GM19468 (cell line): ENCODE measurements around the gene FAM131C.
"Not testable (repeated sequence)": the region's sequence is repeated elsewhere in the genome, so short reads cannot be mapped to it uniquely, and the experiment has no call there.

Experiments
- ATAC-seq: cut with Tn5 transposase; IDR thresholded peaks from one replicate; pipeline ENCODE4 v1.9.1; 2021; ENCODE audit warnings: mild to moderate bottlenecking, moderate library complexity, moderate number of reproducible peaks; ENCODE audit not compliant: unreplicated experiment; ENCODE audit errors: extremely low read depth

FAM131C gene

DNA sequence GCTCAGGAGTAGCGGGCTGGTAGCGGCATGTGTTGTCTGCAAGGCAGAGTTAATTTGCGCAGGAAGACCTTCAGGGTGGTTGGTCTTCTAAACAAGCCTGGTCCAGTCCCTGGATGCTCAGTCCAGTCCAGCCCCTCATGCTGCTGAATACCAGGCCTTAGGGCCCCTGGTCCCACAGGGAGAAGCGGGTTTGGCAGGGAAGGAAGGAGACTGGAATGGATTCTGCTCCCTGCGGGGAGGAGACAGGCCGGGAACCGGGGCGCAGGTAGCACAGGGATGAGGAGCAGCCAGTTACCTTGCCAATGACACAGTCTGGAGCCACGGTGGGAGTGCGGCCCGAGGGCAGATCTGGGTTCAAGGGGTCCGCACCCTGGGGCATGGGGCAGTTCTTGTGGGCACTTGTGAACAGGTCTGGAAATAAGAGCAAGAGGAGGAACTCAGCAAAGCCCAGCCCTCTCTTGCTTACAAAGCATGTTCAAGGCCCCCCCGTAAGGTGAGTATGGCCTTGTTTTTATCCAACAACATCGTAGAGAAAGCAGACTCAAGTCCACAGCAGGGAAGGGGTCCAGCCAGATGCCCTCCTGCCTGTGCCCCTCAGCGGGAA lies 10.1 kb downstream of the FAM131C start:
- no peak for ATAC-seq

DNA sequence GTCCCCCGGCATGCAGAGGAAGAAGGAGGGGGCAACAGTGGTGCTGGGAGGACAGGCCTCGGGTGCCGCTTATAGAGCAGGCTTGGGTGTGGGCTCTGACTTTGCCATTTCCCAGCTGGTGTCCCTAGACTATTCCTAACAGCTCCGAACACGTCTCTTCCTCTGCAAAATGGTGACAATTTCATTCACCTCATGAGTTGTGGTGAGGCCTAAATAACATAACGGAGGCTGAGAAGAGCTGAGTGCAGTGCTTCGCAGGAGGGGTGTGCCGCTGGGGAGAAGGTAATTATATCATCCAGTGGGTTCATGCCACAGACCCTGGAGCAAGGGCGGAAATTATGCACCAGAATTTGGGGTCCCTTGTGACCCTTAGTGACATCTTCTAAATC lies 10.8 kb downstream of the FAM131C start:
- not testable (repeated sequence) for ATAC-seq

DNA sequence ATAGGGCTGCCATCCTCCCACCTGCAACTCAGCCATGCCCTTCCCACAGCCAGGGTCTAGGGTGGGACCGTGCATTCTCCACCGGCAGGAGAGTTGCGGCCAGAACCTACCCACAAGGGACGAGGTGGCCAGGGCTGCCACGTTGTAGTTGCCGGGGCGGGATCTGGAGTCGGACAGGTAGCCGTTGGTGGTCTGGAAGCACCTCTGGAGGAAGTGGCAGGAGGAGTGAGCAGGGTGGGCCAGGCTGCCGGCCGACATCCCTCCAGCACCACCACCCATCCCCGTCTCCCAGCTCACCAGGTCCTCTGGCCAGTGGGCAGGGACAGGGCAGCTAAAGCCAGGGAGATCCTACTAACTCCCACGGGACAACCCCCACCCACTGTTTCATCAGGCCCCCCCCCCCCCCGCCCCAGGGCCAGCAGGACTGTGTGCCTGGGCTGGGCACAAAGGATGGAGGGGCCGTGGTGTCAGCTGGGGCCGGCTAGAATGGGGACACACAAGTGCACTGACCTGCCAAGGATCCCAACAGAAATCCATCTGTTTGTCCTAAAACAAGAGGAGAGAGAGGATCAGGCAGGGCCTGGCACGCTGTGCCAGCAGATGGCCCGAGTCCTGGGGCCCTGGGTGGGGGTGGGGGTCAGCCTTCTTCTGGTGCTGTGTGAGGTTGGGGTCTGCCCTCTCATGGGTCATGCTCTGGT lies 11.3 kb downstream of the FAM131C start:
- not testable (repeated sequence) for ATAC-seq

DNA sequence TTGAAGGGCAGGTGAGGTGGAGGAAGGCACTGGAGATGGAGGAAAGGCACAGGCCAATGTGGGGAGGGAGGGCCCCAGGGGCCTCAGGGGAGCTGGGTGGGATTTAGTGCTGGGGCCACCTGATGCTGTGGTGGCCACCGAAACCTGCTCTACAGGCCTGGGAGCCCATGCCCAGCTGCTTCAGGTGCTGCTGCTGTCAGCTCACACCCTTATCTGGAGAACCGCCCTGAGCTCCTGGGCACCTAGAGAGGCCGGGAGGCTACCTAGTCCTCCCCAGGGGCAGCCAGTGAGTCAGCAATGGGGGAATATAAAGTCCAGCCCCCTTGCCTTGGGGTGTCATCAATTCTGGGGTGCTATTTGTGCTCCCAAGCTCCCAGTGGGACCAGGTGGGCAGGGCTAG lies 12.2 kb downstream of the FAM131C start:
- ATAC-seq = no peak

DNA sequence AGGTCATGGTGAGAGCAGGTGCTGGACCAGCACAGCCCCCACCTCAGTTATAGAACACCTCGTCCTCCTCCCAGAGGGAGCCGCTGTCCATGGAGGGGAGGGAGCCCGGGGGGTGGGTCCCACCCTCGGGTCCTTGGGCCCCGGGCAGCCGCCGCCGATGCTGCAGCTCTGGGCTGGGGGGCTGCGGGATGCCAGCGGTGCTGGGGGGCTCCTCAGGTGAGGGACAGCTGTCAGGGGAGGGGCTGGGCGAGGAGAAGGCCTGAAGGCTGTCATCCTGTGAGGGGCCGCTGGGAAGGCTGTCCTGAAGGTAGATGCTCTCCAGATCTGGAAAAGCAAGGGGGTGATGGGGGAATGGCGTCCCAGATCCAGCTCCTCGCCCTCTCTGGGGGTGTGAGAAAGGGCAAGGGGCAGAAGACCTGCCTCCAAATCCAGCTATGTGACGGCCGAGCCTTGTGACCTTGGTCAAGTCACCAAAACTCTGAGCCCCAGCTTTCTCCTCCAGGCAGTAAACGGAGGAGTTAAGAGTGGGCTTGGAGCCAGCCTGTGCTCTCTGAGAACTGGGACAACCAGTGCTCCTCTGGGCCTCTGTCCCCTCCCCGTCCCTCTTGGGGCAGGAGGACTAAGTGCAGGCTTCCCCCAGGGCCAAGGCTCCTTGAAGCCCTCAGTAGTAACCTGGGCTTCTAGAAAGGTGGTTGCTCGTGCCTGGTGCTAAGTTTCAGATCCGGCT lies 14.9 kb downstream of the FAM131C start:
- not testable (repeated sequence) for ATAC-seq

DNA sequence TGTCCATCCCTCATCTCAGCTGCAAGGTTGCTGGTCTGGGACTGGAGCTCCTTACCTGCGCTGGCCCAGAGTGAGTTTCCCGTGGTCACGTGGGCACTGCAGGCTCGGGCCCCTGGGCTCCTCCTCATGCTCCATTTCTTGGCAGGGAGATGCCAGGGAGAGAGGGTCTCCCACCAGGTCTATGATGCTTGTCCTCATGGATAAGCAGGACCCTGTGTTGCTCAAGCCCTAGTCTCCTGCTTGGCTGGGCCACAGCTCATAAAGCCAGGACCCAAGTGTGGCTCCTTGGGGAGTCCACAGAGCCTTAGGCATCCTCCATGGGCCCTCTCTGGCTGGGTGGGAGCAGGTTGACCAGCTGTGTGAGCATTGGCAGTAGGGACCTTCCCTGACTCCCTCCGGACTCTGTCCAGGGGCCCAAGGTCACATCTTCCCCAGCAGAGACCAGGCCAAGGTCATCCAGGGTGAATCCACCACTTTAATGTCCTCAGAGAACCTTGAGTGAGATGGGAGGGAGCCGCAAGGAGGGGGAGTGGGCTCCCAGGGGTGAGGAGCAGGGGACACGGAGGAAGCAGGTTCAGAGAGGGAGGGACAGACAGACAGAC lies 16.0 kb downstream of the FAM131C start:
- not testable (repeated sequence) for ATAC-seq

DNA sequence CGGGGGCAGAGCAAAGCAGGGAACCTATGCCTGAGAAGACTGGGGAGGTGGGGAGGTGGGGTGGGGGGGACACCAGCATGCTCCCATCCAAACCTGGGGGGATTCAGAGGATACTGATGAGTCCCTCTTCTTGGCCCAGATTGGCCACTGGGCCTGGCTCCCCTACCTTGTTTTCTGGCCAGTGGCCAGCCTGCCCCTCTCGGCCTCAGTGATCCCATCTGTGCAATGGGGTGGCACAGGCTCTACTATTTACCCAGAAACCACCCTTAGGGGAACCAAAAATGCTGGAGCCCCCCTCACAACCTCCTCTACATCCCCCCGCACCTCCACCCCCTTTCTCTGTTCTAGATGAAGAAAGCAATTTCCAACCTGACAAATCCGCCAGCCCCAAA lies 16.9 kb downstream of the FAM131C start:
- not testable (repeated sequence) for ATAC-seq

DNA sequence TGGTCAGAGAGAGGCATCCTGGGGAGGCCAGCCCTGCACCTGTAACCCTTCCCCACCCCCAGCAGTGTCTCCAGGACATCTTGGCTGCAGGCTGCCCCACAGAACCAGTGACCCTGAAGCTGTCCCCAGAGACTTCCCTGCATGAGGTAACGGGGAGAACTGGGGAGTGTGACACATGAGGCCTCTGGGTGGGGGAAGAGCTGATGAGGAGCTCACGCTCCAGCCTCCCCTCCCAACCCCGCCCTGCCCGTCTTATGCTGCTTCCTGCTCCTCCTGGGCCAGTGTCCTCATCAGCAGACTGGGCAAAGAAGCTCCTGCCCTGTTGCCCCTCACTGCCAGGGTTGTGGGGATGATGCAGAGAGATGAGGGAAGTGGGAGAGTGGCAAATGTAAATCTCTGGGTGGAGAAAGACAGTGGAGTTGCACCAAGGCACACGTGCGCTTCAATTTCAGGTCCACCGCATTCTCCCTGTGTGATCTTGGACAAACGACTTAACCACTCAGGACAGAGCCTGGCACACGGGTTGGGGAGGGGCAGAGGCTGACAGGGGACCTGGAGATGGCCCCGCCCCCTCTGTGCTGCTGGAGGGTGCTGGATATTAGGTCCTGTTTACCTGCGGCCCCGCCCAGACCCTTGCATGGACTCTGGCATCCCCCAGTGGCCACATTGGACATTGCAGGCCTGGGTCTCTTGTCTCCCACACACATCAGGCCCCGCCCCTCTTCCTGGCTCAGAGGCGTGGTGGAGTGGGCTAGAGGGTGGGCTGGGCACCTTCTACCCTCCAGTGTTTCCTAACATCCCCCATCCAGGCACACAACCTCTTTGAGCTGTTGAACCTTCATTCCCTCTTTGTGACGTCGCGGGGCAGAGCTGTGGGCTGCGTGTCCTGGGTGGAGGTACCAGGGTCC lies 17.6 kb downstream of the FAM131C start:
- no peak for ATAC-seq

DNA sequence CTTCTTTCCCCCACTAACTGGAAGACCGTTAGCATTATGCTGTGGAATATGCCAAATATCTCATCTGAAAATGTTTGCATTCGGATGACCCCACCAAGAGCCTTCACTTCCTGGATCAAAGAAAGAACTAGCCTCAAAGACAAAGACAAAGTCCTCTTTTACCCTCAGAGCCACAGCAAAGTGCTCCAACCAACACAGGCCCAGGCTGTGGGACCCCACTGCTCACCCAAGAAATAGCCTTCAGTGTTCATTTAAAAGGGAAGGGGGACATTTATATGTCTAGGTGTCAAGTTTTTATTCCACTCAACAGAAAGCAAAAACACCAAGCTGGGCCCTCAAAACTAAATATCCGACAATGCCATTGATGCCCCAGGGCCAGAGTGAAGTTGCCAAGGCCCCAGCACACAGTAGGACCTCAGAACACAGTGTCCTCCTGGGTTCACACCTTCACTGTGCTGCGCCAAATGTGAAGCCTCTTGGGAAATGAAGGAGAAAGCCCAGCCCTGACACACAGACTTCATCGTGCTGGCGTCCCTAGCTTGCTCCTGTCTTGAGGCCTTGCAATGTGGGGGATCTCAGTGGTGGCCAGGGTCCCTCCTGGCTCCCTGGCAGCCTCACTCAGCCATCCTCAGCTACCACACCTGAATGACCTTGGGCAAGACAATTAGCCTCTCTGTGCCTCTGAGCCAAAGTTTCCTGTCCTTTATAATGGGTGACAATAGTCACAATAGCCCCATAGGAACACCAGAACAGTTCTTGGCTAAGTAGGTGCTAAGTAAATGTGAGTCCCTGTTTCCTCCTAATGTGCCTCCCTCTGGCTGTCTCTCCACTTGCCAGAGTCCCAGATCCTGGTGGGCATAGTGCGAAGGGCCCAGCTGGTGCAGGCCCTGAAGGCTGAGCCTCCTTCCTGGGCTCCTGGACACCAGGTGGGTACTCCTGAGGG lies 18.6 kb downstream of the FAM131C start:
- no peak for ATAC-seq

DNA sequence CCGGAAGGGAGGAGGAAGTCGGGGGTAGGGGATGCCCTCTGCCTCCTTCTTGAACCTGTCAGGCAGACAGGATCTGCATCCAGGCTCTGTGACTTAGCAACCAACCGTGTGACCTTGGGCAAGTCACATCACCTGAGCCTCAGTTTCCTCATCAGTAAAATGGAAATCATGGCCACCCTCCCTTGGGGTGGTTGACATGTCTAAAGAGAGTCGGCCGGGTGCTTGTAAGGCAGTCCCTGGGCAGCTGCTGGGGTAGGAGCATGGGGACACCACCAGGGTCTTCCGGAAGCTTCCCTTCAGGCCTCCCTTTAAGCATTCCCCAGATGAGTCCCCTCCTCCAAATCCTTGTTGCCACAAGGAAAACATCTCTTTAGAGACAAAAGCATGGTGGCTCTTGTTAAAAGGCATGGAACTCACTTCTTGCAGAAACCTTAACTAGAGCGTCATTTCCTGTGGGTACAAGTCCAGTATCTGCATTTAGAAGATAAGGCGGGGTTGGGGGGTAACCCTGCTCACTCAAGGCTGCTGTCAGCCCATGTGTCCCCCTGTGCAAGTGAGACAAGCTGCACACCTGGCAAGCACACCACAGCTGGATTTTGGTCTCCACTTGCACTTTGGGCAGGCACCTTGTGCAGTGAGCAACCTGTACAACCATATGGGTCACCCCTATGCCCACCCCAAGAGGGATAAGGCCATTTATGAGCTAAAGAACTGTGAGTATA lies 19.5 kb downstream of the FAM131C start:
- ATAC-seq = no peak

DNA sequence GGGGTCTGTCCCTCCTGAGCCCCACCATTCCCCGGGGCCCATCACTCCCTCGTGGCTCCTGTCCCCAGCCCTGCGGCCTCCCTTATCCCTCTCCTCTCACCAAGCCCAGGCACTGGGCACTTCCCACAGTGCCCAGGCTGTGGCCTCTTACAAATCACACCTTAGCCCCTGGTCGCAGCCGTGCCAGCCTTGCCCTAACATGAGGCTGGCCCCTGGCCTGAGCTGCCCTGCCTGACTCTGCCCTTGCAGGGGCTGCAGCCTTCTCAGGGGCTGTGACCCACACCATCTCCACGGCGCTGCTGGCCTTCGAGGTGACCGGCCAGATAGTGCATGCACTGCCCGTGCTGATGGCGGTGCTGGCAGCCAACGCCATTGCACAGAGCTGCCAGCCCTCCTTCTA lies 21.5 kb downstream of the FAM131C start:
- not testable (repeated sequence) for ATAC-seq

DNA sequence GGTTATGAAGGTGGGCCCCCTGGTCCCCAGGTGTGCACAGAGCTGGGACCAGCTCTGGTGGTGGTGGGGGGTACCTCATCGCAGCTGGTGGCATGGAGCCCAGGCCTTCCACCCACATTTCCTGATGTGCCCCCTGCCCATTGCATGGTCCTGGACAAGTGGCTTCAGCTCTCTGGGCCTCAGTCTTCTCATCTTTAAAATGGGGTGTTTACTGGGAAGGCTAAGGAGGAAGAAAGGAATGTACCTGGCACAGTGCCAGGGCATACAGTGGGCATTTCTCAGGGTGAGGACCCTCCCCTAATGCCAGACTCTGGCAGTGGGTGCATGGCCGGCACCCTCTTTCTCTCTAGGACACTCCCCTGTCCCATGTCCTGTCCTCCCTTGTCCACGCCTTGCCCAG lies 22.4 kb downstream of the FAM131C start:
- no peak for ATAC-seq

DNA sequence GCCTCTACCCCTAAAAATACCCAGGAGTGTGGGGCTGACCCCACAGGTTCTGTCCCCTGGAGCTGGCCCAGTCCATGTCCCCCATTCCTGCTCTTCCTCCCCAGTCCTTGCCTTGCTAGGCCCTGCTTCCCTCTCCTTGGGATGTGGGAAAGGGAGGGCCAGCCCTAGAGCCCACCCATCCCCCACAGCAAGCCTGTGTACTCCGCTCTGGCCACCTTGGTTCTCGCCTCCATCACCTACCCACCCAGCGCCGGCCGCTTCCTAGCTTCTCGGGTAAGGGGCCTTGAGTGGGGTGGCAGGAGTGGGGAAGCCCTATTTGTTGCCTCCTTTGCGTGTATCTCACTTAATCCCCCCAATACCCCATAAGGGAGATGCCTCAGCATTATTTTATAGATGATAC lies 23.1 kb downstream of the FAM131C start:
- no peak for ATAC-seq

DNA sequence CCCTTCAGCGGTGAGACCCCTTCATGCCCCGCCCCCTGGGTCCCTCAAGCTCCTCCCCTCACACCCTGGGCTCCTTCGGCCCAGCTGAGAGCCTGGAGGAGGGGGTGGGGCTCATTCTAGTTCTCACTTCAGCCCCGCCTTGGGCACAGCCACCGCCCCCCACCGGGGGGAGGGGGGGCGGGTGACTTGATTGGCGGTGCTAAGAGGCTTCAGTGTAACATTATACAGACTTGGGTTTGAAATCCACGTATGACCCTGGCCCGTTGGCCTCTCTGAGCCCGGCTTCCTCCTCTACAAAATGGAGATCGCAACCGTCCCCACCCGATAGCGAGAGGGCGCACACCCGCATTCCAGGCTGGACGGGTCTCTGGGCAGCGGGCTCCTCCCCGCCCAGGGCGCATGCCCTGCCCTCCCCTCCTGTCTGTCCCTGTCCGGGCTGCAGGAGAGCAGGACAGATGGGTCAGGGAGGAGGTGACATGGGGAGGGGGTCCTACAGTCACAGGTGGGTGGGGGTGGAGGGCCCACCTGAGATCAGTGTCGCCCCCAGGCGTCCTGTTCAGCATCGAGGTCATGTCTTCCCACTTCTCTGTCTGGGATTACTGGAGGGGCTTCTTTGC lies 24.8 kb downstream of the FAM131C start:
- no peak for ATAC-seq

DNA sequence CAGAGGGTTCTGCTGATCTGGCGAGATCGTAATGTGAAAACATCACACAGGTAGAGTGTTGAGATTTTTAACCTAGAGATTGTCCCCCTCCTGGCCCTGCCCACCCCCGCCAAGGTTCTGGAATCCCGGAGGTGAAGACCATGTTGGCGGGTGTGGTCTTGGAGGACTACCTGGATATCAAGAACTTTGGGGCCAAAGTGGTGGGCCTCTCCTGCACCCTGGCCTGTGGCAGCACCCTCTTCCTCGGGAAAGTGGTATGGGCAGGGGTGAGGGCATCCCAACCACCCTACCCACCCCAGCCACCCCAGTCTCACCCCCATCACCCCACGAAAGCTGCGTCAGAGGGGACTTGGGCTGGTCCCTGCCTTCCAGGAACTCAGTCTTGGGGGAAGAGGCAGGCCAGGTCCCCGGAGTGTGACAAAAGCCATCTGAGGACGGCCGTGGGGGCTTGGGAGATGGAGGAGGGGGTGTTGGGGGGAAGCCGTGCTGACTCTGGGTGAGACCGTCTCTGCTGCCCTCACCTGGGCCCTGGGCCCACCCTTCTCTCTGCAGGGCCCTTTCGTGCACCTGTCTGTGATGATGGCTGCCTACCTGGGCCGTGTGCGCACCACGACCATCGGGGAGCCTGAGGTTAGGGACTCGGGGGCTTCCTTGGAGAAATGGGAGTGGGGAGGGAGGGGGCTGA lies 25.5 kb downstream of the FAM131C start:
- ATAC-seq = no peak

DNA sequence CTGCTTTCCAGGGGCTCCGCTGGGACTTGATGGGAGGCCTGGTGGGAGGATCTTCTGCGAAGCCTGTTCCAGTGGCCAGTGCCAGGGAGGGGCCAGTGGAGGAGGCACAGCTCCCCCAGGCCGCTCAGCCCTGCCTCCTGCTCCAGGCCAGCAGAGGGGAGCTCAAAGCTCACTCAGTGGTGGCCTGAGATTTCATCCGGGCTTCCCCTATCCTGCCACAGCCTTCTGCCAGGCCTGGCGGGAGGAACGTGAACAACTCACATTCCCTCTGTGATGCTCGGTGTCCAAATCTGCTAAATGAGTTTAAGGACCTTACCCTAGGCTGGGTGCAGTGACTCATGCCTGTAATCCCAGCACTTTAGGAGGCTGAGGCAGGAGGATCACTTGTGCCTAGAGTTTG lies 26.6 kb downstream of the FAM131C start:
- ATAC-seq = no peak

DNA sequence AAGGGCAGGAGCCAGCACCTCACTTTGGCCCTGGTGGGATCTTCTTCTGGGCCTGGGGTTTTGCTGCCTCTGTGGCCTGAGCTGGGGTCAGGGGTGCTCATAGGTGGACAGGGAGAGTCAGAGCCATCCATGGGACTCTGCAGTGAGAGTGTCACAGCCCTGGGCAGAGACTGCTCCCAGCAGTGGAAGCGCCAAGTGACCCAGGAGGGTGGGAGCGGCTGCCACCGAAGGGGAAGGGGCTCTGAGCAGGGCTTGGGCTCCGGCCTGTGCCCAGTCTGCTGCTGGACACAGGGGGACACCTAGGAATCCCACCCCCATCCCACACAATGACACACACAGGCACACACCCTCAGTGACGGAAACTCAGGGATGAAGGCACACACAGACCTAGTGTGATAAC lies 29.5 kb downstream of the FAM131C start:
- no peak for ATAC-seq
